SK-N-SH treated with all-trans-retinoic acid at 6 μM for 48 hours (cell line): Measurements from ENCODE around the gene AP5Z1.

Experiments
- ATAC-seq: fragments of 200-7000 bp; cut with Tn5 transposase; 3 replicates; pipeline ENCODE4 v1.9.1; 2020; ENCODE audit warnings: mild to moderate bottlenecking, moderate library complexity
- ARNTL ChIP-seq: fragments of 450-650 bp; formaldehyde crosslinking; IDR thresholded peaks from 2 replicates; pipeline ENCODE4 v1.5.0; 2020; ENCODE audit warnings: low read depth, mild to moderate bottlenecking, moderate library complexity, borderline replicate concordance
- BACH2 ChIP-seq: fragments of 250-450 bp; sonication (Bioruptor Pico); IDR thresholded peaks from 2 replicates; pipeline ENCODE4 v1.9.0; 2021; ENCODE audit warnings: mild to moderate bottlenecking, borderline replicate concordance
- CREB5 ChIP-seq: fragments of 250-450 bp; sonication (Bioruptor Pico); IDR thresholded peaks from 2 replicates; pipeline ENCODE4 v1.5.1; 2020; ENCODE audit warnings: low read depth, mild to moderate bottlenecking, moderate library complexity
- CSDC2 ChIP-seq: fragments of 250-450 bp; sonication (Bioruptor Pico); IDR thresholded peaks from 2 replicates; pipeline ENCODE4 v1.5.0; 2020; ENCODE audit warnings: mild to moderate bottlenecking, moderate library complexity
- ESRRG ChIP-seq: fragments of 250-450 bp; sonication (Bioruptor Pico); IDR thresholded peaks from 2 replicates; pipeline ENCODE4 v1.6.1; 2021; ENCODE audit warnings: mild to moderate bottlenecking
- GLIS3 ChIP-seq: fragments of 250-450 bp; sonication (Bioruptor Pico); IDR thresholded peaks from 2 replicates; pipeline ENCODE4 v1.5.0; 2020; ENCODE audit warnings: mild to moderate bottlenecking, moderate library complexity
- ISL1 ChIP-seq: fragments of 250-450 bp; sonication (Bioruptor Pico); IDR thresholded peaks from 2 replicates; pipeline ENCODE4 v2.1.2; 2022; ENCODE audit warnings: mild to moderate bottlenecking, moderate library complexity
- OSR1 ChIP-seq: fragments of 250-450 bp; sonication (Bioruptor Pico); IDR thresholded peaks from 2 replicates; pipeline ENCODE4 v1.8.0; 2022; ENCODE audit warnings: moderate library complexity, mild to moderate bottlenecking, inconsistent platforms
- PATZ1 ChIP-seq: fragments of 250-450 bp; sonication (Bioruptor Pico); IDR thresholded peaks from 2 replicates; pipeline ENCODE4 v1.8.0; 2020; ENCODE audit warnings: mild to moderate bottlenecking, moderate library complexity, borderline replicate concordance
- POU6F1 ChIP-seq: fragments of 250-450 bp; sonication (Bioruptor Pico); IDR thresholded peaks from 2 replicates; pipeline ENCODE4 v1.8.0; 2021; ENCODE audit warnings: low read depth, mild to moderate bottlenecking, moderate library complexity, borderline replicate concordance
- PPARA ChIP-seq: fragments of 250-450 bp; sonication (Bioruptor Pico); IDR thresholded peaks from 2 replicates; pipeline ENCODE4 v1.5.0; 2020; ENCODE audit warnings: mild to moderate bottlenecking, borderline replicate concordance
- RARB ChIP-seq: fragments of 250-450 bp; sonication (Bioruptor Pico); IDR thresholded peaks from 2 replicates; pipeline ENCODE4 v1.8.0; 2021; ENCODE audit warnings: mild to moderate bottlenecking, moderate library complexity
- SNAI2 ChIP-seq: fragments of 250-450 bp; sonication (Bioruptor Pico); IDR thresholded peaks from 2 replicates; pipeline ENCODE4 v1.5.0; 2020; ENCODE audit warnings: mild to moderate bottlenecking, moderate library complexity
- TCF4 ChIP-seq: fragments of 250-450 bp; sonication (Bioruptor Pico); IDR thresholded peaks from 2 replicates; pipeline ENCODE4 v1.8.0; 2021; ENCODE audit warnings: mild to moderate bottlenecking, moderate library complexity, borderline replicate concordance
- TOX ChIP-seq: fragments of 250-450 bp; sonication (Bioruptor Pico); IDR thresholded peaks from 2 replicates; pipeline ENCODE4 v1.8.0; 2021; ENCODE audit warnings: mild to moderate bottlenecking, moderate library complexity, borderline replicate concordance
- TSHZ2 ChIP-seq: fragments of 250-450 bp; sonication (Bioruptor Pico); IDR thresholded peaks from 2 replicates; pipeline ENCODE4 v1.5.0; 2020; ENCODE audit warnings: mild to moderate bottlenecking, moderate library complexity
- ZFP3 ChIP-seq: fragments of 250-450 bp; sonication (Bioruptor Pico); IDR thresholded peaks from 2 replicates; pipeline ENCODE4 v1.5.0; 2020; ENCODE audit warnings: mild to moderate bottlenecking, moderate library complexity
- ZNF565 ChIP-seq: fragments of 450-650 bp; formaldehyde crosslinking; conservative IDR thresholded peaks from 2 replicates; pipeline ENCODE4 v1.5.0; 2020; ENCODE audit warnings: low read depth, mild to moderate bottlenecking, moderate library complexity
- ZNF70 ChIP-seq: fragments of 450-650 bp; formaldehyde crosslinking; IDR thresholded peaks from 2 replicates; pipeline ENCODE4 v1.5.0; 2020; ENCODE audit warnings: mild to moderate bottlenecking, moderate library complexity

Gene AP5Z1

GRCh38 chr7:4745971-4746919 lies 29.2 kb upstream of the AP5Z1 start (continued):
- no peak for TF ChIP-seq POU6F1

- TF ChIP-seq GLIS3 (CRISPR knock-in tag) = no peak
- TF ChIP-seq ZFP3 = no peak
- TF ChIP-seq ISL1 (CRISPR knock-in tag) = no peak
- TF ChIP-seq POU6F1 = no peak
- no peak for TF ChIP-seq ZNF565
- no peak for TF ChIP-seq PPARA (CRISPR knock-in tag)
- TF ChIP-seq CSDC2 (CRISPR knock-in tag) = no peak
- no peak for TF ChIP-seq ARNTL (CRISPR knock-in tag)
- no peak for TF ChIP-seq ESRRG
- TF ChIP-seq CREB5 (CRISPR knock-in tag) = no peak
- no peak for TF ChIP-seq SNAI2 (CRISPR knock-in tag)
- no peak for ATAC-seq
Measured at GRCh38 chr7:4747013-4747412, 28.4 kb upstream of the AP5Z1 start.

GRCh38 chr7:4747746-4748145 lies 27.7 kb upstream of the AP5Z1 start:
- no peak for ATAC-seq
- no peak for TF ChIP-seq PPARA (CRISPR knock-in tag)
- TF ChIP-seq ZNF70 (CRISPR knock-in tag) = no peak
- no peak for TF ChIP-seq TCF4 (CRISPR knock-in tag)
- TF ChIP-seq SNAI2 (CRISPR knock-in tag) = no peak
- TF ChIP-seq PATZ1 (CRISPR knock-in tag) = no peak
- TF ChIP-seq RARB (CRISPR knock-in tag) = no peak
- TF ChIP-seq GLIS3 (CRISPR knock-in tag) = no peak
- TF ChIP-seq CSDC2 (CRISPR knock-in tag) = no peak
- TF ChIP-seq OSR1 (CRISPR knock-in tag) = no peak

GRCh38 chr7:4748231-4748681 lies 27.2 kb upstream of the AP5Z1 start:
- no peak for ATAC-seq
- no peak for TF ChIP-seq ESRRG
- no peak for TF ChIP-seq BACH2 (CRISPR knock-in tag)
- no peak for TF ChIP-seq TSHZ2
- no peak for TF ChIP-seq TOX (CRISPR knock-in tag)
- no peak for TF ChIP-seq CSDC2 (CRISPR knock-in tag)
- no peak for TF ChIP-seq PPARA (CRISPR knock-in tag)
- TF ChIP-seq, all 23 proteins: peak for 0
